H1 (cell line): ENCODE results near the gene HLA-DPA1. TPM values are rescaled to one million over a fixed set of nuclear protein-coding genes. Genes with fewer than 3 reads are reported as not detected.

ENCODE experiments used
- CTCF ChIA-PET: fragments of 300-600 bp; sonication (Branson Sonifier 250); formaldehyde crosslinking; loops from one replicate; lab custom pipeline; 2021; ENCODE audit not compliant: partially characterized antibody; lab: Charles Lee
- POLR2A ChIA-PET: fragments of 300-600 bp; sonication (Branson Sonifier 250); formaldehyde crosslinking; loops from one replicate; lab custom pipeline; 2021; ENCODE audit warnings: inconsistent platforms; ENCODE audit not compliant: partially characterized antibody; lab: Charles Lee
- DNase-seq, 2 experiments: peaks; one replicate each; pipeline versions ENCODE4 v3.0.0 to v3.0.0-alpha.2; 2010 to 2022; ENCODE audit warnings: low spot score in 2 of 2, low read depth in 1 of 2, mixed read lengths in 1 of 2
- FAIRE-seq: peaks from 2 replicates; lab custom pipeline; 2011; peaks lifted over from hg19 to GRCh38; lab: Jason Lieb, UNC
- H2AFZ ChIP-seq: 2 replicates; pipeline ENCODE4 v1.8.1; 2012; ENCODE audit warnings: low read length, inconsistent platforms
- H2AK5ac ChIP-seq: 2 replicates; pipeline ENCODE4 v1.6.1; 2013; ENCODE audit warnings: low read depth, low read length
- H2BK120ac ChIP-seq: replicated peaks from 2 replicates; pipeline ENCODE3; 2013; ENCODE audit warnings: low read depth, low read length, inconsistent platforms
- H2BK12ac ChIP-seq: 2 replicates; pipeline ENCODE4 v1.6.1; 2013; ENCODE audit warnings: low read depth, low read length
- H2BK15ac ChIP-seq: 2 replicates; pipeline ENCODE4 v1.6.1; 2013; ENCODE audit warnings: low read length
- H2BK20ac ChIP-seq: 2 replicates; pipeline ENCODE4 v1.6.1; 2013; ENCODE audit warnings: low read length
- H2BK5ac ChIP-seq: 2 replicates; pipeline ENCODE4 v1.6.1; 2013; ENCODE audit warnings: low read depth, low read length
- H3K14ac ChIP-seq: 2 replicates; pipeline ENCODE4 v1.6.1; 2013; ENCODE audit warnings: inconsistent platforms; ENCODE audit not compliant: insufficient read length
- H3K18ac ChIP-seq: 2 replicates; pipeline ENCODE4 v1.6.1; 2013; ENCODE audit warnings: low read length; ENCODE audit errors: extremely low read depth
- H3K23ac ChIP-seq: 2 replicates; pipeline ENCODE4 v1.6.1; 2013; ENCODE audit warnings: inconsistent platforms; ENCODE audit not compliant: insufficient read length
- H3K23me2 ChIP-seq: 2 replicates; pipeline ENCODE4 v1.6.1; 2013; ENCODE audit warnings: low read depth, low read length
- H3K27ac ChIP-seq: 2 replicates; pipeline ENCODE4 v1.6.1; 2011; ENCODE audit warnings: low read depth, low read length, inconsistent platforms
- H3K27me3 ChIP-seq, 4 experiments: replicated peaks in 1 of 4; 1 replicate in 1 of 4; 2 replicates in 3 of 4; pipeline versions ENCODE4 v1.6.1 to v1.8.1; 2011 to 2013; ENCODE audit warnings: low read length in 3 of 4, mild to moderate bottlenecking in 3 of 4, inconsistent platforms in 2 of 4, mixed read lengths in 2 of 4, moderate library complexity in 1 of 4; ENCODE audit not compliant: control insufficient read depth in 3 of 4, insufficient read depth in 3 of 4; ENCODE audit errors: extremely low read depth in 1 of 4
- H3K36me3 ChIP-seq, 4 experiments: 2 replicates each; pipeline versions ENCODE4 v1.6.1 to v1.8.1; 2011 to 2013; ENCODE audit warnings: mild to moderate bottlenecking in 4 of 4, low read length in 3 of 4, moderate library complexity in 2 of 4, control low read depth in 1 of 4, inconsistent platforms in 1 of 4; ENCODE audit not compliant: insufficient read depth in 4 of 4, control insufficient read depth in 2 of 4
- H3K4ac ChIP-seq: replicated peaks from 2 replicates; pipeline ENCODE3; 2013; ENCODE audit warnings: low read length, low read depth, mixed read lengths, inconsistent platforms; ENCODE audit not compliant: insufficient read length
- H3K4me1 ChIP-seq, 4 experiments: replicated peaks in 1 of 4; 1 replicate in 1 of 4; 2 replicates in 3 of 4; pipeline versions ENCODE4 v1.6.1 to v1.8.1; 2011 to 2013; ENCODE audit warnings: low read length in 3 of 4, inconsistent platforms in 2 of 4, mixed read lengths in 1 of 4; ENCODE audit not compliant: insufficient read depth in 4 of 4, control insufficient read depth in 3 of 4
- H3K4me2 ChIP-seq, 2 experiments: 2 replicates each; pipeline versions ENCODE4 v1.6.1 to v1.8.1; 2011 to 2013; ENCODE audit warnings: low read depth in 2 of 2, low read length in 2 of 2, control low read depth in 1 of 2, inconsistent platforms in 1 of 2, mild to moderate bottlenecking in 1 of 2; ENCODE audit not compliant: insufficient read depth in 1 of 2
- H3K4me3 ChIP-seq, 4 experiments: fragments of 200-600, 300-600 bp in 1 of 4; sonication (generic), shearing (Covaris generic), sonication (Bioruptor Twin) in 1 of 4; 2 replicates each; pipeline versions ENCODE4 v1.5.1 to v1.8.1; 2011 to 2016; ENCODE audit warnings: low read length in 4 of 4, low read depth in 3 of 4, control low read depth in 2 of 4, inconsistent platforms in 2 of 4, mild to moderate bottlenecking in 2 of 4, mixed read lengths in 1 of 4, moderate library complexity in 1 of 4; ENCODE audit not compliant: insufficient read depth in 2 of 4; ENCODE audit errors: extremely low read depth in 1 of 4
- H3K56ac ChIP-seq: replicated peaks from 2 replicates; pipeline ENCODE3; 2013; ENCODE audit warnings: low read depth, mild to moderate bottlenecking, mixed read lengths, low read length, inconsistent platforms; ENCODE audit not compliant: insufficient read length
- H3K79me1 ChIP-seq: 2 replicates; pipeline ENCODE4 v1.6.1; 2013; ENCODE audit warnings: low read depth, low read length, control low read depth
- H3K79me2 ChIP-seq, 2 experiments: 2 replicates each; pipeline versions ENCODE4 v1.6.1 to v1.8.1; 2012 to 2013; ENCODE audit warnings: low read length in 2 of 2, mild to moderate bottlenecking in 2 of 2, inconsistent platforms in 1 of 2; ENCODE audit not compliant: insufficient read depth in 2 of 2, control insufficient read depth in 1 of 2
- H3K9ac ChIP-seq, 4 experiments: replicated peaks in 1 of 4; 1 replicate in 1 of 4; 2 replicates in 3 of 4; pipeline versions ENCODE4 v1.6.1 to v1.8.1; 2011 to 2013; ENCODE audit warnings: low read depth in 3 of 4, low read length in 3 of 4, control low read depth in 2 of 4, mild to moderate bottlenecking in 2 of 4, moderate library complexity in 2 of 4, inconsistent platforms in 1 of 4; ENCODE audit errors: extremely low read depth in 1 of 4
- H3K9me3 ChIP-seq, 2 experiments: 2 replicates each; pipeline versions ENCODE4 v1.6.1 to v1.8.1; 2012 to 2013; ENCODE audit warnings: mild to moderate bottlenecking in 2 of 2, moderate library complexity in 2 of 2, control low read depth in 1 of 2, inconsistent platforms in 1 of 2, low read depth in 1 of 2, low read length in 1 of 2, mixed read lengths in 1 of 2; ENCODE audit not compliant: insufficient read depth in 2 of 2
- H4K20me1 ChIP-seq, 2 experiments: replicated peaks in 1 of 2; 2 replicates each; pipeline versions ENCODE3 to v1.8.1; 2011 to 2013; ENCODE audit warnings: inconsistent platforms in 2 of 2, low read length in 2 of 2, mild to moderate bottlenecking in 1 of 2; ENCODE audit not compliant: insufficient read depth in 2 of 2, control insufficient read depth in 1 of 2
- H4K5ac ChIP-seq: 2 replicates; pipeline ENCODE4 v1.6.1; 2013; ENCODE audit warnings: low read length, low read depth, mixed read lengths, inconsistent platforms; ENCODE audit not compliant: insufficient read length
- H4K8ac ChIP-seq: 2 replicates; pipeline ENCODE4 v1.8.0; 2013; ENCODE audit warnings: mild to moderate bottlenecking, moderate library complexity, low read length, inconsistent platforms; ENCODE audit not compliant: insufficient read depth; ENCODE audit errors: extremely low read depth
- H4K91ac ChIP-seq: replicated peaks from 2 replicates; pipeline ENCODE3; 2013; ENCODE audit warnings: low read length, mixed read lengths, inconsistent platforms; ENCODE audit not compliant: insufficient read length
- EZH2 ChIP-seq: fragments of 200-600 bp; sonication (generic); IDR thresholded peaks from 2 replicates; pipeline ENCODE4 v1.7.1; 2012; ENCODE audit warnings: low read depth, mild to moderate bottlenecking, moderate library complexity, low read length, inconsistent platforms; ENCODE audit not compliant: severe bottlenecking
- GTF2F1 ChIP-seq: IDR thresholded peaks from 2 replicates; pipeline ENCODE4 v1.6.1; 2012; ENCODE audit warnings: low read depth, low read length, improper control_type of control experiment, borderline replicate concordance
- WGBS, 2 experiments: shearing (Covaris generic) in 1 of 2; methylation state at CpG; one replicate each; pipeline versions ENCODE4 v1.1.6 to v1.1.7; 2013 to 2015; ENCODE audit warnings: low lambda C conversion rate in 2 of 2, mixed read lengths in 2 of 2, inconsistent platforms in 1 of 2, low coverage in 1 of 2, missing lambda C conversion rate in 1 of 2; ENCODE audit not compliant: insufficient replicate concordance in 2 of 2, insufficient coverage in 1 of 2, insufficient read length in 1 of 2; ENCODE audit errors: extremely low coverage in 1 of 2, missing lambda C conversion rate in 1 of 2; 5-methylcytosine and 5-hydroxymethylcytosine counted together
- polyA plus RNA-seq, 7 experiments: library from polyadenylated mRNA; depleted of rRNA in 3 of 7; stranded (reverse) in 5 of 7; unstranded in 2 of 7; fragments of >200 nt in 5 of 7; fragments of 200-250 nt in 2 of 7; gene quantifications; 1 replicate in 5 of 7; 2 replicates in 1 of 7; 4 replicates in 1 of 7; pipeline versions ENCODE4 v1.2.1 to v1.2.3, GENCODE V29; 2011 to 2013; ENCODE audit warnings: missing spikeins in 2 of 7, mixed read lengths in 2 of 7
- total RNA-seq: library from RNA; stranded (reverse); fragmentation: NEBNext Ultra II Directional; extraction: Animal tissue kit (Norgen Biotek cat#: 25700); gene quantifications from 2 replicates; pipeline ENCODE4 v1.2.1, GENCODE V29; 2021

HLA-DPA1 gene
- total and polyA plus RNA-seq, 2 of the 8 experiments (the other 6 are each of a cell fraction or from before 2014, with no cell fraction given), result 6.2 to 13.1 TPM

DNA sequence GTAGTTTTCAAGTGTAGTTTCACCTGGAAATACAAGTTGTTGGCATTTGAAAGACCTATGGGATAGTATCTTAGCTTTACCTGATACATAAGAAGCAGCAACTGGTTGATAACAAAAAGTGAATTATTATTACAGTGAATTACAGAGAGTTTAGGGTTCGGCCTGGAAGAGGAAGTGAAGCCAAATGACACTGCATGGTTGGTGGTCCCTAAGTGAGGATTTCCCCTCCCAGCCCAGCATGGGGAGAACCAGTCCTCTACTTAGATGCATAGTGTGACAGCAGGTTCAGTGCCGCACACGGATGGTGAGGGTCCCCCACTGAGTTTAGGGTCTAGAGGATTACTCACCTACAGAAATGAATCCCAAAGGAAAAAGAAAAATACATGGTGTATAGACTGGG lies 20.4 kb upstream of the HLA-DPA1 start:
- H3K36me3 ChIP-seq, result no peaks in the 10 kb centered on the region
- H3K27ac ChIP-seq, result no peak overlapping the region
- no peaks in the 10 kb centered on the region for H3K9me3 ChIP-seq
- H3K14ac ChIP-seq, result no peak overlapping the region
- TF ChIP-seq EZH2 (no peak), GTF2F1 (no peak)
- H4K91ac ChIP-seq, result no peak overlapping the region
- H3K9ac ChIP-seq, result no peak overlapping the region
- H2AK5ac ChIP-seq, result no peak overlapping the region
- no peak overlapping the region for H4K5ac ChIP-seq
- H2BK5ac ChIP-seq, result no peak overlapping the region
- POLR2A ChIA-PET, result interaction anchor here (1.0 to 1.1 kb wide), 2 partner anchors 26 to 86 kb away, joined by 3 read pairs; no protein-coding TSS in a partner anchor
- DNase-seq (no peak), FAIRE-seq (no peak)
- H3K4me1 ChIP-seq, result peaks cover 0 to 2% (median 0%) of the 10 kb centered on the region in 4 experiments; a peak in 1 of 7 replicates
- H2AFZ ChIP-seq, result no peak overlapping the region
- no peaks in the 10 kb centered on the region for H3K27me3 ChIP-seq
- no peak overlapping the region for H4K8ac ChIP-seq
- no peaks in the 10 kb centered on the region for H3K79me2 ChIP-seq
- no peak overlapping the region for H3K23ac ChIP-seq
- no peaks in the 10 kb centered on the region for H4K20me1 ChIP-seq
- CTCF ChIA-PET, result interaction anchor here (1.3 to 1.5 kb wide), 2 partner anchors 10 to 23 kb away, joined by 3 to 5 read pairs; no protein-coding TSS in a partner anchor
- no peak overlapping the region for H2BK20ac ChIP-seq
- H3K4me3 ChIP-seq, result no peak overlapping the region
- H3K4ac ChIP-seq, result no peak overlapping the region
- H3K4me2 ChIP-seq, result no peak overlapping the region
- H3K18ac ChIP-seq, result no peak overlapping the region
- no peak overlapping the region for H3K56ac ChIP-seq
- H3K79me1 ChIP-seq, result no peaks in the 10 kb centered on the region
- H2BK15ac ChIP-seq, result no peak overlapping the region
- H2BK120ac ChIP-seq, result no peak overlapping the region
- no peaks in the 10 kb centered on the region for H3K23me2 ChIP-seq
- 61% methylated on average over 3 of the region's 3 CpGs; no CpG with 5 or more reads in 1 of the 2 experiments for WGBS, 2 experiments
- H2BK12ac ChIP-seq, result no peak overlapping the region
